Glutamatergic neuron (in vitro differentiated cells): Measurements from ENCODE around the gene ADM. TPM values are rescaled to one million over a fixed set of nuclear protein-coding genes. Genes with fewer than 3 reads are reported as not detected.

Experiments used
- DNase-seq: peaks from one replicate; pipeline ENCODE4 v3.0.0; 2022
- H3K27ac Mint-ChIP-seq: one replicate; pipeline ENCODE4 v1.8.0; 2020; ENCODE audit warnings: mild to moderate bottlenecking, mixed read lengths, inconsistent platforms; ENCODE audit not compliant: unreplicated experiment
- H3K27me3 Mint-ChIP-seq: one replicate; pipeline ENCODE4 v1.8.0; 2020; ENCODE audit warnings: mild to moderate bottlenecking, moderate library complexity, mixed read lengths, inconsistent platforms; ENCODE audit not compliant: unreplicated experiment
- H3K36me3 Mint-ChIP-seq: one replicate; pipeline ENCODE4 v1.8.0; 2020; ENCODE audit warnings: mild to moderate bottlenecking, mixed read lengths, inconsistent platforms; ENCODE audit not compliant: unreplicated experiment
- H3K4me1 Mint-ChIP-seq: one replicate; pipeline ENCODE4 v1.8.0; 2020; ENCODE audit warnings: mild to moderate bottlenecking, low read depth, mixed read lengths, inconsistent platforms; ENCODE audit not compliant: unreplicated experiment
- H3K4me3 Mint-ChIP-seq: one replicate; pipeline ENCODE4 v1.8.0; 2020; ENCODE audit warnings: mild to moderate bottlenecking, mixed read lengths, inconsistent platforms; ENCODE audit not compliant: unreplicated experiment
- H3K9me3 Mint-ChIP-seq: one replicate; pipeline ENCODE4 v1.8.0; 2020; ENCODE audit warnings: mild to moderate bottlenecking, moderate library complexity, mixed read lengths, inconsistent platforms; ENCODE audit not compliant: unreplicated experiment
- CTCF ChIP-seq: fragments of 200-600 bp; sonication (generic); IDR thresholded peaks from one replicate; pipeline ENCODE4 v1.5.0; 2021; ENCODE audit not compliant: partially characterized antibody, unreplicated experiment
- total RNA-seq: library from RNA; stranded (reverse); fragmentation: NEBNext Ultra II Directional; extraction: Animal tissue kit (Norgen Biotek cat#: 25700); gene quantifications from one replicate; pipeline ENCODE4 v1.2.1, GENCODE V29; 2021; ENCODE audit not compliant: unreplicated experiment

Gene ADM
- total RNA-seq, 1 donor from 2014 or later: 0.22 TPM

- H3K9me3 Mint-ChIP-seq: peaks cover 2% of the 10 kb centered on the region
- H3K4me3 Mint-ChIP-seq: no peak overlapping the region
- H3K36me3 Mint-ChIP-seq: no peaks in the 10 kb centered on the region
- H3K27ac Mint-ChIP-seq: no peak overlapping the region
- DNase-seq: no peak
- TF ChIP-seq CTCF: no peak
- H3K4me1 Mint-ChIP-seq: peaks cover 4% of the 10 kb centered on the region
- H3K27me3 Mint-ChIP-seq: peaks cover 2% of the 10 kb centered on the region
These were observed 17.7 kb upstream of the ADM start for GRCh38 chr11:10287140-10287539.

- Mint-ChIP-seq H3K27me3 (peaks cover 2% of the 10 kb centered on the region), H3K4me3 (no peak overlapping the region), H3K36me3 (no peaks in the 10 kb centered on the region), H3K4me1 (peaks cover 4% of the 10 kb centered on the region), H3K9me3 (peaks cover 2% of the 10 kb centered on the region), H3K27ac (no peak overlapping the region)
- no peak for DNase-seq
- no peak for TF ChIP-seq CTCF
These were observed 16.8 kb upstream of the ADM start for GRCh38 chr11:10287766-10288715.

- Mint-ChIP-seq H3K9me3 (peaks cover 2% of the 10 kb centered on the region), H3K4me3 (no peak overlapping the region), H3K27me3 (peaks cover 2% of the 10 kb centered on the region), H3K4me1 (peaks cover 4% of the 10 kb centered on the region), H3K27ac (no peak overlapping the region), H3K36me3 (no peaks in the 10 kb centered on the region)
- no peak for DNase-seq
- TF ChIP-seq CTCF: no peak
These were observed 15.8 kb upstream of the ADM start for GRCh38 chr11:10288881-10289764.

- Mint-ChIP-seq H3K4me3 (no peak overlapping the region), H3K27me3 (peaks cover 3% of the 10 kb centered on the region), H3K36me3 (no peaks in the 10 kb centered on the region), H3K27ac (no peak overlapping the region), H3K4me1 (peaks cover 4% of the 10 kb centered on the region), H3K9me3 (peaks cover 3% of the 10 kb centered on the region)
- TF ChIP-seq CTCF: no peak
- DNase-seq: no peak
These were observed 15.0 kb upstream of the ADM start for GRCh38 chr11:10289765-10290380.
